PC-9 (cell line): ENCODE data around the gene TTI1. TPM values are rescaled to one million over a fixed set of nuclear protein-coding genes. Genes with fewer than 3 reads are reported as not detected.

ENCODE experiments used
- BruUV-seq: library from RNA; stranded (reverse); fragments of 400-500 nt; replicated peaks from 2 replicates; lab custom pipeline; 2021; lab: Mats Ljungman, UMichigan
- CTCF ChIA-PET: fragments of 300-600 bp; sonication (Branson Sonifier 250); formaldehyde crosslinking; loops from one replicate; lab custom pipeline; 2022; ENCODE audit warnings: antibody characterized with exemption; lab: Charles Lee
- POLR2A ChIA-PET: fragments of 300-600 bp; sonication (Branson Sonifier 250); formaldehyde crosslinking; loops from one replicate; lab custom pipeline; 2022; ENCODE audit warnings: antibody characterized with exemption; ENCODE audit not compliant: unreplicated experiment; lab: Charles Lee
- DNase-seq, 2 experiments: peaks; one replicate each; pipeline versions ENCODE4 v3.0.0 to v3.0.0-alpha.2; 2015 to 2022; ENCODE audit warnings: mixed read lengths in 1 of 2
- H2AFZ ChIP-seq: fragments of 200-600 bp; sonication (generic); 2 replicates; pipeline ENCODE4 v1.8.1; 2017; ENCODE audit warnings: antibody characterized with exemption
- H3F3A ChIP-seq: fragments of 200-600 bp; sonication (generic); 2 replicates; pipeline ENCODE4 v1.8.1; 2017; ENCODE audit warnings: antibody characterized with exemption, mild to moderate bottlenecking, low read depth; ENCODE audit not compliant: insufficient read depth
- H3K27ac ChIP-seq: fragments of 200-600 bp; sonication (generic); 2 replicates; pipeline ENCODE4 v1.6.1; 2016; ENCODE audit warnings: mixed run types
- H3K27me3 ChIP-seq: fragments of 200-600 bp; sonication (generic); 2 replicates; pipeline ENCODE4 v1.6.1; 2016; ENCODE audit warnings: low read depth, mixed run types; ENCODE audit not compliant: insufficient read depth
- H3K36me3 ChIP-seq: fragments of 200-600 bp; sonication (generic); 2 replicates; pipeline ENCODE4 v1.6.1; 2016; ENCODE audit warnings: low read depth, mixed run types
- H3K4me1 ChIP-seq: fragments of 200-600 bp; sonication (generic); replicated peaks from 2 replicates; pipeline ENCODE4 v1.6.1; 2016; ENCODE audit warnings: mixed run types; ENCODE audit not compliant: insufficient read depth
- H3K4me2 ChIP-seq: fragments of 200-600 bp; sonication (generic); 2 replicates; pipeline ENCODE4 v1.6.1; 2017; ENCODE audit warnings: mixed run types
- H3K4me3 ChIP-seq: fragments of 200-600 bp; sonication (generic); 2 replicates; pipeline ENCODE4 v1.6.1; 2016; ENCODE audit warnings: mixed run types
- H3K79me2 ChIP-seq: fragments of 200-600 bp; sonication (generic); 2 replicates; pipeline ENCODE4 v1.6.1; 2017; ENCODE audit warnings: low read depth, mixed run types
- H3K9me2 ChIP-seq: fragments of 200-600 bp; sonication (generic); 2 replicates; pipeline ENCODE4 v1.8.1; 2017; ENCODE audit warnings: mild to moderate bottlenecking; ENCODE audit not compliant: insufficient read depth
- H3K9me3 ChIP-seq: fragments of 200-600 bp; sonication (generic); 2 replicates; pipeline ENCODE4 v1.8.1; 2016; ENCODE audit warnings: low read depth; ENCODE audit not compliant: insufficient read depth
- H4K20me1 ChIP-seq: fragments of 200-600 bp; sonication (generic); 2 replicates; pipeline ENCODE4 v1.8.1; 2017; ENCODE audit not compliant: insufficient read depth
- CTCF ChIP-seq: fragments of 200-600 bp; sonication (generic); conservative IDR thresholded peaks from 2 replicates; pipeline ENCODE4 v1.6.1; 2017; ENCODE audit warnings: mixed run types, antibody characterized with exemption, mild to moderate bottlenecking, moderate library complexity
- EZH2 ChIP-seq: fragments of 200-600 bp; sonication (generic); IDR thresholded peaks from 2 replicates; pipeline ENCODE4 v1.8.0; 2017; ENCODE audit warnings: antibody characterized with exemption, low read depth
- intact Hi-C: fragments of 100-400 bp; cut with micrococcal nuclease; formaldehyde crosslinking; loops from one replicate; pipeline ENCODE4 v1.10.0; 2022; ENCODE audit not compliant: unreplicated experiment
- total RNA-seq: library from RNA; stranded (reverse); gene quantifications from 2 replicates; pipeline ENCODE4 v1.2.3, GENCODE V29; 2021

The TTI1 gene
- total RNA-seq, 1 experiment from 2014 or later: 34.2 TPM

GRCh38 chr20:37980876-37981275, 52.4 kb downstream of the TTI1 start:
- H3K4me3 ChIP-seq: no peak overlapping the region
- H3K4me1 ChIP-seq: no peaks in the 10 kb centered on the region
- no peaks in the 10 kb centered on the region for H3K36me3 ChIP-seq
- no peaks in the 10 kb centered on the region; the same call in 1 of the 2 replicates for H4K20me1 ChIP-seq
- no peaks in the 10 kb centered on the region for H3F3A ChIP-seq
- DNase-seq: no peak
- no peak overlapping the region for H3K4me2 ChIP-seq
- H3K9me2 ChIP-seq: no peaks in the 10 kb centered on the region
- no peak overlapping the region for H2AFZ ChIP-seq
- no peaks in the 10 kb centered on the region for H3K79me2 ChIP-seq
- no TSS peak for BruUV-seq
- no peak for TF ChIP-seq EZH2
- no peak for TF ChIP-seq CTCF
- ChIA-PET CTCF (no interaction called here), POLR2A (no interaction called here)
- no peaks in the 10 kb centered on the region for H3K27me3 ChIP-seq
- no peaks in the 10 kb centered on the region for H3K9me3 ChIP-seq
- intact Hi-C loops: no loop called here
- no peak overlapping the region for H3K27ac ChIP-seq

DNA sequence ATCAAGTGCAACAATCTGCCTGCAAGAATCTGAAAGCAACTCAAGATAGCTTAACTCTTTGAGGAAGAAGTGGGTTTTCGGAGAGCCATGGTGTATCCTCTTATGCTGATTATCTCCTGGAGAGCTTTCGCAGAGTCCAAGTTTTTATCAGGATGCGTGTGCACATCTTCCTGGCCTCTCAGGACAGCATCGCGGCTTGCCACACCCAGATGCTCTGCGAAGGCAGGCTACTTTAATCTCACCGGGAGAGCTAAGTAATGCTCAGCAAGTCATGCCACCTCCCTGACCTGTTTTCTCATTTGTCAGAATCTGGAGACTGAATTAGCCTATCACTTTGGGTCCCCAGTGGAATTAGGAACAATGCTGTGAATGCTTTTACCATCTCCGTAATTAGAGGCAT, 52.9 kb downstream of the TTI1 start:
- no peaks in the 10 kb centered on the region for H3K27me3 ChIP-seq
- H4K20me1 ChIP-seq: no peaks in the 10 kb centered on the region; the same call in 1 of the 2 replicates
- H2AFZ ChIP-seq: no peak overlapping the region
- H3F3A ChIP-seq: no peaks in the 10 kb centered on the region
- no peak for TF ChIP-seq EZH2
- TF ChIP-seq CTCF: no peak
- H3K9me2 ChIP-seq: no peaks in the 10 kb centered on the region
- no peak overlapping the region for H3K27ac ChIP-seq
- intact Hi-C loops: no loop called here
- H3K4me1 ChIP-seq: no peaks in the 10 kb centered on the region
- CTCF ChIA-PET: no interaction called here
- no peaks in the 10 kb centered on the region for H3K9me3 ChIP-seq
- no TSS peak for BruUV-seq
- no peaks in the 10 kb centered on the region for H3K79me2 ChIP-seq
- DNase-seq: no peak
- no peak overlapping the region for H3K4me2 ChIP-seq
- no peaks in the 10 kb centered on the region for H3K36me3 ChIP-seq
- no peak overlapping the region for H3K4me3 ChIP-seq
- POLR2A ChIA-PET: no interaction called here

DNA sequence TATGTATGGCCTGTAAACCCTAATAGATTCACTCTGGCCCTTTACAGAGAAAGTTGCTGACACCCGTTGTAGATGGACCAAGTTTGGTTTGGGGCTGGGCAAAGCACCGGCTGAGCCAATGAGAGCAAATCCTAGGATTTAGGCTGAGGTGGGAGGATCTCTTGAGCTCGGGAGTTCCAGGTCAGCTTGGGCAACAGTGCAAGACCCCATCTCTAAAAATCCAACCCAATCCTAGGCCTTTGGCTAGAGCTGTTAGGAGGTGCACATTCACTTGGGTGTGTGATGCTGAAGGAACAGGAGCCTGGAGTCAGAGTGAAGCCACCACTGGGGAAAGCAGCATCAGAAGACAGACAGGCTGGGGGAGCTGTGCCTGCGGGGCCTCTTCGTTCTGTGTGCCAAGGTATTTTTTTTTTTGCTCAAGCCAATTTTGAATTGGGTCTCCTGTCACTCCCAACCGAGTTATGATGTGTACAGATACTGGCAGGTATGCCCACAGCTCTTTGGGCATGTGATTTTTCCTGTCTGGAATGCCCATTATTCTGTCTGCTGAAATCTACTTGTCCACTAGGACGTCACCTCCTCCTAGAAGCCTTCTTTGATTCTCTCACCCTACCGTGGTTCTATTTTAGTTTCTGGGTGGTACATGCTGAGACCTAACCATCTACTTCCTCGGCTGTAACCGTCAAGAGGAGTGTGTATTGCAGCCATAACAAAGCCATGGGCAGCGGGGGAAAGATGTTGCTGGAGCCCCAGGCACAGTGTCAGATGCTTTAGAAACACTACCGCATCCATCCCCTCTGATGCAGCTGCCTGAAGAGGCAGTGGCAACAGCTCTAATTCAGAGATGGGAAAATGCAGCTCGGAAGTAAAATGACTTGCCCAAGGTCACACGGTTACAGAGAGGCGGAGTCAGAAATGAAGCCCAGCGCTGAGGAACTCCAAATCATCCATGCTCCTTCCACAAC, 54.0 kb downstream of the TTI1 start:
- CTCF ChIA-PET: no interaction called here
- TSS peak; percentile 14 for BruUV-seq
- H3K79me2 ChIP-seq: no peaks in the 10 kb centered on the region
- TF ChIP-seq CTCF (no peak), EZH2 (no peak)
- H3K4me3 ChIP-seq: no peak overlapping the region
- no peak for DNase-seq
- intact Hi-C loops: no loop called here
- no peaks in the 10 kb centered on the region; the same call in 1 of the 2 replicates for H4K20me1 ChIP-seq
- H3F3A ChIP-seq: no peaks in the 10 kb centered on the region
- no peaks in the 10 kb centered on the region for H3K9me2 ChIP-seq
- no peaks in the 10 kb centered on the region for H3K4me1 ChIP-seq
- no peaks in the 10 kb centered on the region for H3K27me3 ChIP-seq
- no peaks in the 10 kb centered on the region for H3K36me3 ChIP-seq
- no peak overlapping the region for H2AFZ ChIP-seq
- H3K9me3 ChIP-seq: no peaks in the 10 kb centered on the region
- no peak overlapping the region for H3K27ac ChIP-seq
- H3K4me2 ChIP-seq: no peak overlapping the region
- POLR2A ChIA-PET: no interaction called here
